HL-60 (cell line): ENCODE results near the gene RGS11.

Experiments used
- CTCF ChIP-seq: IDR thresholded peaks from one replicate; pipeline ENCODE4 v1.5.1; 2011; ENCODE audit warnings: low read length, control low read depth, inconsistent platforms; ENCODE audit not compliant: insufficient read depth
- REST ChIP-seq: IDR thresholded peaks from 2 replicates; pipeline ENCODE4 v1.6.1; 2012; ENCODE audit warnings: low read depth; ENCODE audit not compliant: insufficient replicate concordance

GRCh38 chr16:242281-242680 lies 33.5 kb downstream of the RGS11 start:
- TF ChIP-seq CTCF (no peak), REST (no peak)
